ENCODE results near the gene IL12A. TPM values are rescaled to one million over a fixed set of nuclear protein-coding genes. Genes with fewer than 3 reads are reported as not detected.

The IL12A gene
- total and polyA plus RNA-seq, 8 donors, result 0.25 to 35.9 (median 2.1) TPM; not detected in 4

DNA sequence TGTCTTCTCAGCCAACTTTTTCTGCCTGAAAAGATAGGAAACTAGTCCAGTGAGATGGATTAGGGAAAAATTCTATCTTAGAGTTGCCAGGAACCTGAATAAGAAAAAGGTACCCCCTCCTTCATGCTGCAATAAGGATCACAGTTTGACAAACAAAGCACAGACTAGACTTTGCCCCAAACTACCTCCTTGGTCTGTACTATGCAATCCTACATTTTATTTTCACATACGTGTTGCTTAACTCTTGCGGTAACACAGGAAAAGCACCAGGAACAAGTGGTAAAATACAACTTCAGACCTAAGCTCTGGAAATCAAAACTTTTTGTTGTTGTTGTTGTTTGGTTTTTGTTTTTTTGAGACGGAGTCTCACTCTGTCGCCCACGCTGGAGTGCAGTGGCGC lies 11.3 kb upstream of the IL12A start:
- Histone ChIP-seq H3K27ac (peak overlapping the region in 1 of 5 donors; percentile 2), H3K4me3 (no peak overlapping the region), H3K4me1 (peaks cover 0 to 5% (median 0%) of the 10 kb centered on the region in 4 donors), H3K9me3 (no peaks in the 10 kb centered on the region), H3K36me3 (no peaks in the 10 kb centered on the region), H3K27me3 (no peaks in the 10 kb centered on the region)
- WGBS, 5 donors, result 85 to 90% (median 87%) methylated on average over 6 of the region's 6 CpGs
- intact Hi-C loops (cut with DNase I; ENCODE audit: low total_unique reads), result no loop called here
- peak in 1 of 2 donors; percentile 18 for DNase-seq
- no peak for TF ChIP-seq POLR2AphosphoS5 (IDR thresholded peaks at IDR 0.05)
- no peak for TF ChIP-seq EP300 (IDR thresholded peaks at IDR 0.05)
- TF ChIP-seq, protein P1, sequence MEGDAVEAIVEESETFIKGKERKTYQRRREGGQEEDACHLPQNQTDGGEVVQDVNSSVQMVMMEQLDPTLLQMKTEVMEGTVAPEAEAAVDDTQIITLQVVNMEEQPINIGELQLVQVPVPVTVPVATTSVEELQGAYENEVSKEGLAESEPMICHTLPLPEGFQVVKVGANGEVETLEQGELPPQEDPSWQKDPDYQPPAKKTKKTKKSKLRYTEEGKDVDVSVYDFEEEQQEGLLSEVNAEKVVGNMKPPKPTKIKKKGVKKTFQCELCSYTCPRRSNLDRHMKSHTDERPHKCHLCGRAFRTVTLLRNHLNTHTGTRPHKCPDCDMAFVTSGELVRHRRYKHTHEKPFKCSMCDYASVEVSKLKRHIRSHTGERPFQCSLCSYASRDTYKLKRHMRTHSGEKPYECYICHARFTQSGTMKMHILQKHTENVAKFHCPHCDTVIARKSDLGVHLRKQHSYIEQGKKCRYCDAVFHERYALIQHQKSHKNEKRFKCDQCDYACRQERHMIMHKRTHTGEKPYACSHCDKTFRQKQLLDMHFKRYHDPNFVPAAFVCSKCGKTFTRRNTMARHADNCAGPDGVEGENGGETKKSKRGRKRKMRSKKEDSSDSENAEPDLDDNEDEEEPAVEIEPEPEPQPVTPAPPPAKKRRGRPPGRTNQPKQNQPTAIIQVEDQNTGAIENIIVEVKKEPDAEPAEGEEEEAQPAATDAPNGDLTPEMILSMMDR (IDR thresholded peaks at IDR 0.05), result no peak
- TF ChIP-seq POLR2A (IDR thresholded peaks at IDR 0.05), result no peak

- Histone ChIP-seq H3K4me3 (no peak overlapping the region), H3K4me1 (peaks cover 0 to 5% (median 0%) of the 10 kb centered on the region in 4 donors), H3K27ac (peak overlapping the region in 1 of 5 donors; percentile 2), H3K36me3 (no peaks in the 10 kb centered on the region), H3K27me3 (no peaks in the 10 kb centered on the region), H3K9me3 (no peaks in the 10 kb centered on the region)
- intact Hi-C loops (cut with DNase I; ENCODE audit: low total_unique reads), result no loop called here
- peak in 1 of 2 donors; percentile 80 for DNase-seq
- WGBS, 5 donors, result 17 to 30% (median 24%) methylated on average over 3 of the region's 3 CpGs
- TF ChIP-seq, protein P1 (IDR thresholded peaks at IDR 0.05), result no peak
Observed at GRCh38 chr3:159978353-159978752, 10.3 kb upstream of the IL12A start.

DNA sequence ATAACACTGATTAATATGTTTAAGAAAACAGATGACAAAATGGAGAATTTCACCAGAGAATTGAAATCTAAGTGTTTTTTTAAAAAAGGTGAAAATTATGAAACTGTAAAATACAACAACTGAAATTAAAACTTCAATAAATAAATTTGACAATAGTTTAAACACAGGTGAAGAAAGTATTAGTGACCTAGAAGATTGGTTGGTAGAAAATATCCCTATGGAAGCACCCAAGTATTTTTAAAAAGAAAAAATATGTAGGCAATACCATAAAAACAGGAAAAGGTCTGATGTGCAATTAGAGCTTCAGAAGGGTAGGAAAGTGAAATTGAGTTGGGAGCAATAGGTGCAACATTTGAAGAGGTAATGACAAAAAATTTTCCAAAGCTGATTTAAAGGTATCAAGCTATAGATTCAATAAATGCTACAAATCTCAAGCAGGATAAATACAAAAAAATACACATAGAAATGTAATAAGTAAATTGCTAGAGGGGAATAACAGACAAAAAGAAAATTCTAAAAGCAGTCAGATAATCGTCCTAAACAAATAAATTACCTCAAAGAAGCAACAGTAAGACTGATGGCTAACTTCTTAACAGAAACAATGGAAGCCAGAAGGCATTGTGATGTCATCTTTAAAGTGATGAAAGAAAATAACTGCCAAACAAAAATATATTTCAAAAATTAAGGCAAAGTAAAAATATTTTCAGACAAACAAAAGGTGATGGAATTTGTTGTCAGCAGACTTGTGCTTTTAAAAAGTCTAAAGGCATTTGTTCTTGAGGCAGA lies 9.5 kb upstream of the IL12A start:
- intact Hi-C loops (cut with DNase I; ENCODE audit: low total_unique reads), result no loop called here
- no peak for DNase-seq

GRCh38 chr3:159982442-159982974 lies 6.1 kb upstream of the IL12A start:
- TF ChIP-seq POLR2AphosphoS5 (IDR thresholded peaks at IDR 0.05) (no peak), EP300 (IDR thresholded peaks at IDR 0.05) (no peak), POLR2A (IDR thresholded peaks at IDR 0.05) (no peak)
- TF ChIP-seq, protein P1 (IDR thresholded peaks at IDR 0.05), result no peak
- intact Hi-C loops (cut with DNase I; ENCODE audit: low total_unique reads), result no loop called here
- Histone ChIP-seq H3K4me1 (peaks cover 0 to 5% (median 0%) of the 10 kb centered on the region in 4 donors), H3K4me3 (no peak overlapping the region), H3K36me3 (no peaks in the 10 kb centered on the region), H3K27ac (no peak overlapping the region), H3K27me3 (no peaks in the 10 kb centered on the region), H3K9me3 (no peaks in the 10 kb centered on the region)
- DNase-seq, result no peak
- WGBS, 5 donors, result 77 to 84% (median 80%) methylated on average over 4 of the region's 4 CpGs

More for the DNA sequence above, 9.5 kb upstream of the IL12A start:
- Histone ChIP-seq H3K36me3 (no peaks in the 10 kb centered on the region), H3K27me3 (no peaks in the 10 kb centered on the region), H3K4me3 (no peak overlapping the region), H3K9me3 (no peaks in the 10 kb centered on the region), H3K4me1 (peaks cover 0 to 5% (median 0%) of the 10 kb centered on the region in 4 donors), H3K27ac (no peak overlapping the region)
- WGBS, 5 donors, result 61 to 67% (median 64%) methylated on average over 1 of the region's 1 CpG
- no peak for TF ChIP-seq EP300 (IDR thresholded peaks at IDR 0.05)
- TF ChIP-seq, protein P1 (IDR thresholded peaks at IDR 0.05), result no peak
- no peak for TF ChIP-seq POLR2AphosphoS5 (IDR thresholded peaks at IDR 0.05)
- TF ChIP-seq POLR2A (IDR thresholded peaks at IDR 0.05), result no peak
